H1 (cell line): ENCODE data around the gene TFAP2A. TPM values are rescaled to one million over a fixed set of nuclear protein-coding genes. Genes with fewer than 3 reads are reported as not detected.

ENCODE experiments used
- HDAC6 ChIP-seq: IDR thresholded peaks from one replicate; pipeline ENCODE4 v1.7.1; 2012; ENCODE audit warnings: low read depth, mild to moderate bottlenecking, inconsistent platforms, low read length, moderate library complexity
- MAFK ChIP-seq: IDR thresholded peaks from 2 replicates; pipeline ENCODE4 v1.6.1; 2012; ENCODE audit warnings: low read depth, mild to moderate bottlenecking, improper control_type of control experiment, low read length
- PHF8 ChIP-seq: fragments of 200-600 bp; sonication (generic); conservative IDR thresholded peaks from 2 replicates; pipeline ENCODE4 v1.7.1; 2012; ENCODE audit warnings: low read depth, mild to moderate bottlenecking, inconsistent platforms, low read length, moderate library complexity
- RAD21 ChIP-seq, 2 experiments: IDR thresholded peaks in 1 of 2; conservative IDR thresholded peaks in 1 of 2; 2 replicates each; pipeline ENCODE4 v1.6.1; 2011; ENCODE audit warnings: low read depth in 2 of 2, low read length in 2 of 2, improper control_type of control experiment in 1 of 2, inconsistent platforms in 1 of 2, mild to moderate bottlenecking in 1 of 2, moderate library complexity in 1 of 2
- polyA plus RNA-seq, 7 experiments: library from polyadenylated mRNA; depleted of rRNA in 3 of 7; stranded (reverse) in 5 of 7; unstranded in 2 of 7; fragments of >200 nt in 5 of 7; fragments of 200-250 nt in 2 of 7; gene quantifications; 1 replicate in 5 of 7; 2 replicates in 1 of 7; 4 replicates in 1 of 7; pipeline versions ENCODE4 v1.2.1 to v1.2.3, GENCODE V29; 2011 to 2013; ENCODE audit warnings: missing spikeins in 2 of 7, mixed read lengths in 2 of 7
- total RNA-seq: library from RNA; stranded (reverse); fragmentation: NEBNext Ultra II Directional; extraction: Animal tissue kit (Norgen Biotek cat#: 25700); gene quantifications from 2 replicates; pipeline ENCODE4 v1.2.1, GENCODE V29; 2021

The TFAP2A gene
- total and polyA plus RNA-seq, 2 of the 8 experiments (the other 6 are each of a cell fraction or from before 2014, with no cell fraction given): 0.23 TPM; not detected in 1

- TF ChIP-seq HDAC6 (no peak), MAFK (no peak), RAD21 (IDR thresholded peaks at IDR 0.05 in 1 of 2, conservative IDR thresholded peaks at IDR 0.05 in 1 of 2; ENCODE audit: low read depth in 2 of 2, low read length in 2 of 2) (no peak), PHF8 (no peak)
- TF ChIP-seq, all 59 proteins: peak for 0
These were observed 51.0 kb downstream of the TFAP2A start (continued) for GRCh38 chr6:10363911-10364310.
